B cell (primary cell): ENCODE data around the gene CSRP2. TPM values are rescaled to one million over a fixed set of nuclear protein-coding genes. Genes with fewer than 3 reads are reported as not detected.

Experiments used
- ATAC-seq: fragments of 200-7000 bp; cut with Tn5 transposase; one replicate; pipeline ENCODE4 v1.10.0; 2021; ENCODE audit warnings: low read depth, mild to moderate bottlenecking, moderate number of reproducible peaks, moderate library complexity
- CTCF ChIA-PET: fragments of 350-600 bp; sonication (Branson Sonifier 250); formaldehyde crosslinking; loops from one replicate; lab custom pipeline; 2021; ENCODE audit warnings: antibody characterized with exemption, inconsistent platforms; lab: Charles Lee
- POLR2A ChIA-PET: fragments of 350-600 bp; sonication (Branson Sonifier 250); formaldehyde crosslinking; loops from one replicate; lab custom pipeline; 2021; ENCODE audit warnings: antibody characterized with exemption; lab: Charles Lee
- DNase-seq: peaks from one replicate; pipeline ENCODE4 v3.0.0; 2013
- H2AFZ ChIP-seq: 2 replicates; pipeline ENCODE4 v1.6.1; 2012; ENCODE audit warnings: mild to moderate bottlenecking, low read depth, low read length; ENCODE audit not compliant: insufficient read depth, poor library complexity, severe bottlenecking
- H3K27ac ChIP-seq, 2 donors: 1 replicate in 1 of 2; 2 replicates in 1 of 2; pipeline ENCODE4 v1.5.1; 2012 to 2013; ENCODE audit warnings: low read length in 2 of 2, mild to moderate bottlenecking in 2 of 2, moderate library complexity in 1 of 2
- H3K27me3 ChIP-seq, 4 experiments: fragments of 200-600 bp in 1 of 4; sonication (generic) in 1 of 4; replicated peaks in 1 of 4; 1 replicate in 2 of 4; 2 replicates in 2 of 4; pipeline versions ENCODE4 v1.6.1 to v1.7.0; 2013 to 2016; ENCODE audit warnings: low read length in 3 of 4, mild to moderate bottlenecking in 2 of 4, mixed read lengths in 1 of 4, moderate library complexity in 1 of 4; ENCODE audit not compliant: insufficient read depth in 4 of 4, control insufficient read depth in 3 of 4; ENCODE audit errors: control extremely low read depth in 1 of 4
- H3K36me3 ChIP-seq, 2 experiments: replicated peaks in 1 of 2; 1 replicate in 1 of 2; 2 replicates in 1 of 2; pipeline versions ENCODE4 v1.6.1 to v1.7.1; 2013; ENCODE audit warnings: low read length in 1 of 2; ENCODE audit not compliant: insufficient read depth in 2 of 2, control insufficient read depth in 1 of 2; ENCODE audit errors: control extremely low read depth in 1 of 2, extremely low read depth in 1 of 2
- H3K4me1 ChIP-seq, 2 donors: fragments of 200-600 bp in 1 of 2; sonication (generic) in 1 of 2; 1 replicate in 1 of 2; 2 replicates in 1 of 2; pipeline versions ENCODE4 v1.5.1 to v1.6.1; 2013 to 2017; ENCODE audit warnings: low read length in 2 of 2; ENCODE audit not compliant: control insufficient read depth in 2 of 2, insufficient read depth in 2 of 2
- H3K4me2 ChIP-seq: replicated peaks from 2 replicates; pipeline ENCODE3; 2012; ENCODE audit warnings: mild to moderate bottlenecking, low read depth, low read length; ENCODE audit not compliant: poor library complexity, severe bottlenecking
- H3K4me3 ChIP-seq, 5 experiments: fragments of 200-600 bp in 1 of 5; sonication (generic) in 1 of 5; 1 replicate in 3 of 5; 2 replicates in 2 of 5; pipeline versions ENCODE4 v1.5.1 to v1.7.0; 2011 to 2016; ENCODE audit warnings: low read length in 4 of 5, mild to moderate bottlenecking in 4 of 5, low read depth in 2 of 5, control low read depth in 1 of 5, moderate library complexity in 1 of 5; ENCODE audit not compliant: insufficient read depth in 1 of 5; ENCODE audit errors: control extremely low read depth in 1 of 5, extremely low read depth in 1 of 5
- H3K79me2 ChIP-seq: fragments of 200-600 bp; sonication (generic); one replicate; pipeline ENCODE4 v1.6.0; 2016; ENCODE audit warnings: low read length; ENCODE audit not compliant: control insufficient read depth, insufficient read depth
- H3K9ac ChIP-seq: fragments of 200-600 bp; sonication (generic); 2 replicates; pipeline ENCODE4 v1.6.1; 2017; ENCODE audit warnings: mild to moderate bottlenecking, low read length, moderate library complexity
- H3K9me3 ChIP-seq, 3 donors: one replicate each; pipeline versions ENCODE4 v1.6.1 to v1.7.1; 2013; ENCODE audit warnings: low read length in 2 of 3; ENCODE audit not compliant: control insufficient read depth in 2 of 3, insufficient read depth in 1 of 3; ENCODE audit errors: control extremely low read depth in 1 of 3
- H4K20me1 ChIP-seq: 2 replicates; pipeline ENCODE4 v1.6.0; 2012; ENCODE audit warnings: mild to moderate bottlenecking, low read length; ENCODE audit not compliant: insufficient read depth, control insufficient read depth, poor library complexity, severe bottlenecking
- H3K27ac Mint-ChIP-seq: one replicate; pipeline ENCODE4 v1.8.0; 2021; ENCODE audit warnings: mixed read lengths
- H3K27me3 Mint-ChIP-seq: one replicate; pipeline ENCODE4 v1.8.0; 2021; ENCODE audit warnings: mixed read lengths
- H3K4me1 Mint-ChIP-seq: one replicate; pipeline ENCODE4 v1.8.0; 2021; ENCODE audit warnings: mixed read lengths
- H3K4me3 Mint-ChIP-seq: one replicate; pipeline ENCODE4 v1.8.0; 2021; ENCODE audit warnings: mixed read lengths
- H3K9me3 Mint-ChIP-seq: one replicate; pipeline ENCODE4 v1.8.0; 2022; ENCODE audit warnings: mixed read lengths; ENCODE audit not compliant: insufficient read depth
- EZH2 ChIP-seq: IDR thresholded peaks from 2 replicates; pipeline ENCODE4 v1.6.1; 2012; ENCODE audit warnings: borderline replicate concordance, low read depth, mild to moderate bottlenecking, moderate library complexity, low read length; ENCODE audit not compliant: insufficient read depth, poor library complexity, severe bottlenecking
- WGBS: methylation state at CpG from one replicate; pipeline ENCODE4 v1.1.5; 2013; ENCODE audit warnings: missing lambda C conversion rate; ENCODE audit not compliant: insufficient coverage; 5-methylcytosine and 5-hydroxymethylcytosine counted together
- intact Hi-C: fragments of 100-400 bp; cut with micrococcal nuclease; formaldehyde crosslinking; loops from one replicate; pipeline ENCODE4 v1.10.0; 2022
- polyA plus RNA-seq: library from polyadenylated mRNA; depleted of rRNA; stranded (reverse); fragments of >200 nt; gene quantifications from 2 replicates; pipeline ENCODE4 v1.2.3, GENCODE V29; 2012
- total RNA-seq, 2 donors: library from RNA; stranded (reverse); fragments of 120-200 nt in 1 of 2; gene quantifications; 1 replicate in 1 of 2; 2 replicates in 1 of 2; pipeline versions ENCODE4 v1.2.3 to v1.2.4, GENCODE V29; 2013 to 2022
- TF ChIP-seq, protein P1 (sequence below): fragments of 200-600 bp; IDR thresholded peaks from one replicate; pipeline ENCODE4 v1.8.0; 2022; ENCODE audit warnings: antibody characterized with exemption, mild to moderate bottlenecking

CSRP2 gene
- total and polyA plus RNA-seq, 2 donors (not counting 1 experiment from before 2014, with no cell fraction given) = 0.44 TPM; not detected in 1

GRCh38 chr12:76847260-76847659, 31.6 kb downstream of the CSRP2 start:
- no CpG with 5 or more reads among the region's 2 CpGs for WGBS
- Histone ChIP-seq H3K4me1 (no peaks in the 10 kb centered on the region), H3K36me3 (peaks cover 23 to 46% of the 10 kb centered on the region in 2 experiments), H3K4me2 (no peak overlapping the region), H3K4me3 (no peak overlapping the region), H3K27me3 (no peaks in the 10 kb centered on the region), H4K20me1 (no peaks in the 10 kb centered on the region), H3K79me2 (no peaks in the 10 kb centered on the region), H2AFZ (no peak overlapping the region), H3K9ac (no peak overlapping the region), H3K9me3 (no peaks in the 10 kb centered on the region), H3K27ac (no peak overlapping the region)
- Mint-ChIP-seq H3K4me1 (no peaks in the 10 kb centered on the region), H3K9me3 (no peaks in the 10 kb centered on the region), H3K4me3 (no peak overlapping the region), H3K27me3 (no peaks in the 10 kb centered on the region), H3K27ac (no peak overlapping the region)
- TF ChIP-seq, protein P1, sequence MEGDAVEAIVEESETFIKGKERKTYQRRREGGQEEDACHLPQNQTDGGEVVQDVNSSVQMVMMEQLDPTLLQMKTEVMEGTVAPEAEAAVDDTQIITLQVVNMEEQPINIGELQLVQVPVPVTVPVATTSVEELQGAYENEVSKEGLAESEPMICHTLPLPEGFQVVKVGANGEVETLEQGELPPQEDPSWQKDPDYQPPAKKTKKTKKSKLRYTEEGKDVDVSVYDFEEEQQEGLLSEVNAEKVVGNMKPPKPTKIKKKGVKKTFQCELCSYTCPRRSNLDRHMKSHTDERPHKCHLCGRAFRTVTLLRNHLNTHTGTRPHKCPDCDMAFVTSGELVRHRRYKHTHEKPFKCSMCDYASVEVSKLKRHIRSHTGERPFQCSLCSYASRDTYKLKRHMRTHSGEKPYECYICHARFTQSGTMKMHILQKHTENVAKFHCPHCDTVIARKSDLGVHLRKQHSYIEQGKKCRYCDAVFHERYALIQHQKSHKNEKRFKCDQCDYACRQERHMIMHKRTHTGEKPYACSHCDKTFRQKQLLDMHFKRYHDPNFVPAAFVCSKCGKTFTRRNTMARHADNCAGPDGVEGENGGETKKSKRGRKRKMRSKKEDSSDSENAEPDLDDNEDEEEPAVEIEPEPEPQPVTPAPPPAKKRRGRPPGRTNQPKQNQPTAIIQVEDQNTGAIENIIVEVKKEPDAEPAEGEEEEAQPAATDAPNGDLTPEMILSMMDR = no peak
- TF ChIP-seq EZH2 = no peak
- CTCF ChIA-PET = no interaction called here
- ATAC-seq (no peak), DNase-seq (no peak)
- intact Hi-C loops = no loop called here
- POLR2A ChIA-PET = no interaction called here

DNA sequence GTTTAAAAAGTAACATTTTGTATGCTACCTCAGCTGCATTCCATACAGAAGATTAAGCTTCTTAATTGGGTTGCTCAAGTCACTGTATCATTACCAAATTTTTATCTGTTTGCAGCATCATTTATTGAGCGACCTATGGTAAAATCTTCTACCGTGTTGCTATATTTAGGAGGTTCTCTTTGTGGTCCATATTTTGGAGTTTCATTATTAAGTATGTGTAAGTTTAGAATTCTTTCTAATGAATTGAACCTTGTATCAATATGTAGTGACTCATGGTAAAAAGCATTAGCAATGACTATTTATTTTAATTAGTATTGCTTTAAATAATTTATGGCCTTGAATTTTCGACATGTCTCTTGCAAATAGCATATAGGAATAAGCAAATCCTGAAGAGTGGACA, 42.2 kb downstream of the CSRP2 start:
- TF ChIP-seq EZH2 = no peak
- TF ChIP-seq, protein P1 = no peak
- Histone ChIP-seq H3K27ac (no peak overlapping the region), H3K36me3 (peaks cover 7 to 10% of the 10 kb centered on the region in 2 experiments), H3K27me3 (no peaks in the 10 kb centered on the region), H3K4me3 (no peak overlapping the region), H3K9ac (no peak overlapping the region), H3K9me3 (peaks cover 0 to 2% (median 0%) of the 10 kb centered on the region in 3 donors), H2AFZ (no peak overlapping the region), H3K4me2 (no peak overlapping the region), H3K79me2 (no peaks in the 10 kb centered on the region), H3K4me1 (no peaks in the 10 kb centered on the region), H4K20me1 (no peaks in the 10 kb centered on the region)
- H3K27ac Mint-ChIP-seq = no peak overlapping the region
- H3K4me3 Mint-ChIP-seq = no peak overlapping the region
- ChIA-PET CTCF (no interaction called here), POLR2A (no interaction called here)
- no peak for ATAC-seq
- no peak for DNase-seq
- no CpG with 5 or more reads among the region's 3 CpGs for WGBS
- intact Hi-C loops = no loop called here
- H3K4me1 Mint-ChIP-seq = no peaks in the 10 kb centered on the region
- H3K9me3 Mint-ChIP-seq = no peaks in the 10 kb centered on the region
- H3K27me3 Mint-ChIP-seq = no peaks in the 10 kb centered on the region
